OCI-LY7 (cell line): ENCODE data around the gene PSMC3.

Source experiments
- CTCF ChIP-seq: fragments of 200-600 bp; sonication (generic); conservative IDR thresholded peaks from 2 replicates; pipeline ENCODE4 v1.5.1; 2014; ENCODE audit warnings: mild to moderate bottlenecking, antibody characterized with exemption, low read length, moderate library complexity, mixed read lengths
- EZH2phosphoT487 ChIP-seq: fragments of 200-600 bp; sonication (generic); IDR thresholded peaks from 2 replicates; pipeline ENCODE4 v1.6.1; 2018; ENCODE audit warnings: low read depth, borderline replicate concordance, mild to moderate bottlenecking, mixed run types, antibody characterized with exemption, low read length, moderate library complexity, mixed read lengths

DNA sequence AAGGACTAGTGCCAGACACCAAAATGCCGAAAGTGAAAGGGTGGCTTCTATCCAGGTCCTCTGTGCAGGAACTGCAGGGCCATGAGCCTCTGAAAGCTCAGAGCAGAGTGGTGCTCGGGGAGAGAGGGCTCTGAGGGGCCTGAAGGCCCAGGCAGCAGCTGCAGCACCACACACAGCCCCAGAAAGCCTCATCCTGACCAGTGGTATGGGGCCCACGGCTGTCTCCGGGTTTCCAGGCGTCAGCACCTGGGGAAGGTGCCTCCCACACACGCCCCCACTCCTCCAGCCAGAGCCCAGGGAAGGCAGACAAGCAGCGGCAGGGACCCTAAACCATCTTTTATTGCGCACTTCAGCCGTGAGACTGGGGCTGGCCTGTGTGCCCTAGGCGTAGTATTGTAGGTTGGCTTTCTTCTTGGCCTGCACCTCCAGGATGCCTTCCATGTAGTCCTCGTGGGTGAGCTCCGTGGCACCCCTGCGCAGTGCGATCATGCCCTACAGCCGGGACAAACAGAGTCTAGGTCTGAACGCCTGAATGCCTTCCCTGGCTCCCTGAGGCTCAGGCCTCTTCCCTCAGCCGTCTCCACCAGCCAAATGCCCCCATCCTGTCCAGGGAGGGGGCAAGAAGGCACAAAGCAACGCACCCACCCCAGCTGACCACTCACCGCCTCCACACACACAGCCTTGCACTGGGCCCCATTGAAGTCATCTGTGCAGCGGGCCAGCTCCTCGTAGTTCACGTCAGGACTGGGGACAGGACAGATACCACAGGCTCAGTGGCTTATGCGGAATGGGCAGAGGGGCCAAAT, 7.6 kb downstream of the PSMC3 start:
- TF ChIP-seq CTCF, result no peak
- no peak for TF ChIP-seq EZH2phosphoT487
